ENCODE data around the gene PPRC1.

- TF ChIP-seq, protein P1, sequence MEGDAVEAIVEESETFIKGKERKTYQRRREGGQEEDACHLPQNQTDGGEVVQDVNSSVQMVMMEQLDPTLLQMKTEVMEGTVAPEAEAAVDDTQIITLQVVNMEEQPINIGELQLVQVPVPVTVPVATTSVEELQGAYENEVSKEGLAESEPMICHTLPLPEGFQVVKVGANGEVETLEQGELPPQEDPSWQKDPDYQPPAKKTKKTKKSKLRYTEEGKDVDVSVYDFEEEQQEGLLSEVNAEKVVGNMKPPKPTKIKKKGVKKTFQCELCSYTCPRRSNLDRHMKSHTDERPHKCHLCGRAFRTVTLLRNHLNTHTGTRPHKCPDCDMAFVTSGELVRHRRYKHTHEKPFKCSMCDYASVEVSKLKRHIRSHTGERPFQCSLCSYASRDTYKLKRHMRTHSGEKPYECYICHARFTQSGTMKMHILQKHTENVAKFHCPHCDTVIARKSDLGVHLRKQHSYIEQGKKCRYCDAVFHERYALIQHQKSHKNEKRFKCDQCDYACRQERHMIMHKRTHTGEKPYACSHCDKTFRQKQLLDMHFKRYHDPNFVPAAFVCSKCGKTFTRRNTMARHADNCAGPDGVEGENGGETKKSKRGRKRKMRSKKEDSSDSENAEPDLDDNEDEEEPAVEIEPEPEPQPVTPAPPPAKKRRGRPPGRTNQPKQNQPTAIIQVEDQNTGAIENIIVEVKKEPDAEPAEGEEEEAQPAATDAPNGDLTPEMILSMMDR (IDR thresholded peaks at IDR 0.05; ENCODE audit: low read length) = no peak
- no peak for TF ChIP-seq EZH2 (optimal IDR thresholded peaks at IDR 0.05; ENCODE audit: low read depth, low read length)
- TF ChIP-seq EZH2phosphoT487 (IDR thresholded peaks at IDR 0.05; ENCODE audit: low read length) = no peak
These were observed 65.2 kb downstream of the PPRC1 start for GRCh38 chr10:102198027-102198426.

Data from MM.1S (cell line).